Measurements from ENCODE around the gene NRXN3.

Gene NRXN3

GRCh38 chr14:79825046-79825521 is 1654.9 kb downstream of the NRXN3 start:
- DNase-seq = no peak

DNA sequence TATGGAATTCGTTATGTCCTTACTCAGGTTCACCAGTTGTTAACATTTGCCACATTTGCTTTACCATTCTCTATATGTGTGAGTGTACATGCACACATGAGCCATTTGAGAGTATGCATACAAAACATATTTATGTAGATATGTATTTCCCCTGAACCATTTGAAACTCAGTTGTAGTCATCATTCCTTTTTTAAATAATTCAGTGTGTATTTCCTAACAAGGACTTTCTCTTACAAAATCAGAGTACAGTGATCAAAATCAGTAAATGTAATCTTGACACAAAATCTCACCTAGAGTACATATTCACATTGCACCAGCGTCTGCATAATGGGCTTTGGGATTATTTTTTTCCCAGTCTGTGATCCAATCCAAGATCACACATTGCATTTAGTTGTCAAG is 1656.2 kb downstream of the NRXN3 start:
- no peak for DNase-seq

DNA sequence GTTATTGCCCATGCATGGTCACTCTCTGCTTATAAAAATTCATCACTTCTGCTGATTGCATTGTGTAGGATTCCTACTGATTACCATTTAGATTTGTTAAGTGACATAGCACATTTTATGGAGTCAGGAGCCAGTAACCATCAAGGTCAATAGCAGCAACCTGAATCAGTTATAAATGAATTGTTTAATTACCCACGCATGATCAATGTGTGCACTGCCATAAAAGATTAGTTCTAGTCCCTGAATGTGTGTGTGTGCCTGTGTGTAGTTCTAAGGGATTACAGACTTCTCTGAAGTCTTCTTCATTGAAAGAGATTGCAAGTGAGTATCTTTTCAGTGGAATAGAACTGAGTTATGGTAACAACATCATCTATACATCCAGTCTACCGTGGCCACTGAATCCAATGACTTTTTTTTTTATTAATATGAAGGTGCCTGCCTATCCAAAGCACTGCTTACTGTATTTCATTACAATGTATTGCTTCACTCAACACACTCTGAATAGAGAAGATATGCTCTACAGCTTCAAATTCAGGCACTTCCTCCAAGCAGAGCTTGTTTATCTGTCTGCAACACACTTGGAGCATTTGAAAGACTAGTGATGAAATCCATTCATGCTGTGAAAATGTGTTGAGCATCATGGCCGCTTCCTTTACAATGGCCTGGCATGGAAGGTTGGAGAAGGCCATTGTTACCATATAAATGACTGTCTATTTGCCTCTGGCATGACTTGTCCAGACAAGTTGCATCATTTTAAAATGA is 1659.4 kb downstream of the NRXN3 start:
- no peak for DNase-seq

GRCh38 chr14:79831195-79831892 is 1661.2 kb downstream of the NRXN3 start:
- DNase-seq = no peak

DNA sequence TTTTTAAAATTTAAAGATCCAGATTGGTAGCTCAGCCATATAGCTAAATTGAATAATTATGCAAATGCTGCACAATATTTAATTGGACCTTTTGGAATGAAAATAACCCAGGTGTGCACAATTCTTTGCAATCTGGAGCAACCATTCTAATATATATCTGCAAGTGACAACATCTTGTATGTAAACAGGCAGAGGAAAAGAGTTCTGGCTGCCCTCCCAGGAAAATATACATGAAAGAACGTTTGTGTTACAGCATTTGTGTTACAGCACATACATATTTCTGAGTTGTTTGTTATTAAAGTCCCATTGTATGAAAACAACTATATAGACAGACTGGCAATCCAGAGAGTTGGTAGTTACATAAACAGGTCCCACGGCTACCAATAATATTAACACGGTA is 1663.6 kb downstream of the NRXN3 start:
- no peak for DNase-seq

GRCh38 chr14:79834868-79835267 is 1664.7 kb downstream of the NRXN3 start:
- no peak for DNase-seq

DNA sequence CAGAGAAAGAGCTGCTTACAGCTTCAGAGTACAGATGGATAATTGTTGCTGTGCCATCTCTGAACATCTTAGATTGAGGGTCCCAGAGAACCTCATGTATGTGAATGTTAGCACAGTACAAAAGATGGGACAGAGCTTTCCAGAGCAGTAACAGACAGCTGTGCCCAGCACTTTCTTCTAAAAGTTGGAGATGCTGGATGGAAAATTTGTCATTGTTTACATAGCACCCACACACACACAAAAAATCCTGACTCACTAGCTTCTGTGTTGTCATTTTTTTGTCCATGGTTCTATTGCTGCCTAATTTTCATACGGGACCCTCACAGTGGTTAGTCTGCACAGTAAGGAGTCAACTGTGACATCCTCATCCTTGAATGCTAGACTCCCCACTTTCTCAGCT is 1666.4 kb downstream of the NRXN3 start:
- DNase-seq = no peak

- no peak for DNase-seq
Observed at GRCh38 chr14:79837699-79838098, 1667.5 kb downstream of the NRXN3 start.

DNA sequence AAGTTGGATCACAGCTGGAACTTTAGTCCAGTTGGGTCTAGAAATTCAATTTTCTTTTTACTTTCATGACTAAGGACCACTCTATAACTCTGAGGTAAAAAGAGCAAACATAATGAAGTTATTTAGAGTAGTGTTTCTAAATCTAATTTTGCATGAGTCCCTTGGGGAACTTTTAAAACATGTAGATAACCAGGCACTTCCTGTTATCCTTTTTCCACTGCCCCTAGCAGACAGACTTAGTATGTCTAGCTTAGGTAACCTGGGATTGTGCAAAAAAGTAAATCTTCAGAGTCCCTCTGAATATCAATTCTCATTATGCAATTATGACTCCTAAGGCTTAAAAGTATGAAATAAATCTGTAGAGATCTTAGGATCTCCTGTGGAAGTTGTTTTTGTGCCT is 1669.9 kb downstream of the NRXN3 start:
- no peak for DNase-seq

DNA sequence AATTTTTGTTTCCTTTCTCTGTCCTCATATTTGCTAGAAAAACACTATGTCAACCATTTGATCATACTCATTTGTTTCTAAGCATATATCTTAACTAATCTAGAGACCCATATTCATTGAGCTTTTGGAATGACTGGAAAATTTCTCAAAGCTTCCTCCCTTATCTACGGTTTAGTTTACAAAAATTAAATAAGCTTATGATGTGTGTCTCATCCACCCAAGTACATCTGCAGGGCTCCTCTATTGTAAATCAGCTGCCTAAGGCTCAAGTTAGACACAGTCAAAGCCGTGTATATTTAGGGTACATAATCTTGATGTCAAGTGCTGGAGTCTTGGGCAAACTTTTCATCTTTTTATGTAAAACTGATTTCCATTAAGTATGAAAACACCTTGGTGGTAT is 1670.7 kb downstream of the NRXN3 start:
- DNase-seq = no peak

GRCh38 chr14:79841433-79841832 is 1671.3 kb downstream of the NRXN3 start:
- no peak for DNase-seq

DNA sequence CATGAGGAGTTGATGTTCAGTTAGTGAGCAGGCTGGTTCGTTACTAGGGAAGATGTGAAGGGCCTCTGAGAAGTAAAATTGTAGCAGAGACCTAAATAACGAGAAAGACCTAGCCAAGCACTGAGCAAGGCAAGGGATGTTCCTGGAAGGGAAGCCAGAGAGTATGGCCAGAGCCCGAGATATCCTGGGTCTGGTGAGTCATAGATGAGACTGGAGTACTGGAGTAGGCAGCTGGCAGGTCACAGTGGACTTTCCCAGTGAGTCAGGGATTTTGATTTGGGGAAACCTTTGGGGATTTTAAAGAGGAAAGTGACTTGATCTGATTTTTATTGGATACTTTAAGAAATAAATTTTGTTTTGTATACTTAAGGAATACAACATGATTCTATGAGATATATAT is 1672.1 kb downstream of the NRXN3 start:
- DNase-seq = no peak

- DNase-seq = no peak
Observed at GRCh38 chr14:79852950-79853744, 1683.0 kb downstream of the NRXN3 start.

GRCh38 chr14:79855789-79856188 is 1685.6 kb downstream of the NRXN3 start:
- DNase-seq = no peak

DNA sequence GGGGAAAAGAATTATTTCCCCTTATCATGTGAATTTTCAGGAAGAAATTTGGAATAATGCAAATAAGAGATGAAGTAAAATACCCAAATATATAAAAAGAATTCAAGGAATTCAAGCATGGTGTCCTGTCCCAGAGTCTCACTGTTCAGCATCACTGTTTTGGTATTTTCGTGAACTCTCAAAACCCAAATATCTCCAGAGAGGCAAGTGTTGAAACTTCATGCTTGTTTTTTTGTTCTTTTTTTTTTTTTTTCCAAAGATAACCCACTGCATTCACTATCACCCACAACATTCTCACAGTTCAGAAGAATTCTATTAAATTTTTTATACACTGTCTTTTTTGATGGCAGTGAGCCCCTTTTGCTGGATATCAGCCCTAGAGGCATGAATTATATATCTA is 1686.2 kb downstream of the NRXN3 start:
- no peak for DNase-seq

GRCh38 chr14:79861111-79861510 is 1690.9 kb downstream of the NRXN3 start:
- no peak for DNase-seq

- no peak for DNase-seq
Observed at GRCh38 chr14:79862045-79862444, 1691.9 kb downstream of the NRXN3 start.

GRCh38 chr14:79871136-79871535 is 1701.0 kb downstream of the NRXN3 start:
- no peak for DNase-seq

GRCh38 chr14:79878229-79878628 is 1708.1 kb downstream of the NRXN3 start:
- DNase-seq = no peak

- no peak for DNase-seq
Observed at GRCh38 chr14:79878785-79879184, 1708.6 kb downstream of the NRXN3 start.

DNA sequence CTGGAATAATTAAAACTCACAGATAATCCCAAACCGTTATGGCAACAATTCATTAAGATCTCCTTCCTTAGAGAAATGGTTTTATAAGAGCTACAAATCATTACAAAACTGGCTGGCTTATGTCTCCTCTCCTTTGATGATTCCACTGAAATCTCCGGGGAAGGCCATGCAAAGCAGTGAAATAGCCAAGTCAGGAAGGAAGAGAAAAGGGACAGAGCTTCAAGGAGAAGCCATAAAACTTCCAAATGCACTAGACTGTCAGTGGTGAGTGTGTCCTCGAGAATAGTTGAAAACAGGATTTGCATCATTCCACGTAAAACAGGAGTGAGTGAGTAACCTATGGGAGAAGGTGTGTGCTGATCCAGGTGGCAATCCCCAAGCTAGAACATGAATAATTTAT is 1711.1 kb downstream of the NRXN3 start:
- DNase-seq = no peak

- no peak for DNase-seq
Observed at GRCh38 chr14:79890527-79890926, 1720.4 kb downstream of the NRXN3 start.

- no peak for DNase-seq
Observed at GRCh38 chr14:79896009-79896408, 1725.8 kb downstream of the NRXN3 start.

GRCh38 chr14:79899610-79900009 is 1729.4 kb downstream of the NRXN3 start:
- DNase-seq = no peak
